HG03064 (cell line): ENCODE measurements around the gene CENPE.

Source experiments
- ATAC-seq: cut with Tn5 transposase; IDR thresholded peaks from one replicate; pipeline ENCODE4 v1.9.1; 2021; ENCODE audit warnings: low read depth; ENCODE audit not compliant: unreplicated experiment

Gene CENPE

DNA sequence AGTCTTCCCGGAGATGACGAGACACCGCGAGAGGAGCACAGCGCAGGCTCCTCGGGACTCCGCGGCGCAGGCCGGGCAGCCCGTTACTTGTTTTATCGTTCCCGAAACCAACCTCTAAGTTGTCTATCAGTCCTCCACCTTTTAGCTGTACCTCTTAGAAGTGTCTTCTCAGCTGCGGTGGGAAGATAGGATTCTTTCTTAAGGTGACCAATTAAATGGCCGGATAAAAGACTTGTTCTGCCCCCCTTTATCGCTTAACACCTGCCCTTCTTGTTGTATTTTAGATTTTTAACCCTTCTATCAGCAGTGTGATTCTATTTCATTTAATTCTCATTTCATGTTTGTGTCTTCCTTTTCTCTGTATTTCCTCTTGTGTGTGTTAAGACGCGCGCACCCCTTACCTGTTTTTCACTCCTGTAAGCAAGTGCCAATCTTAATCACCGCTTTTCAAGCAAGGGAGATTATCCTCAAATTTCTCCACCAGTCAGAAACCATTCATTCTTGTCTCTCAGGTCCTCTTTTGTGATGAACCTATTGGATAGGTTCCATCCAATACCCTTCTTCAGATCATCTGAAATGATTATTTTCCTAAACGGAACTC, 121.3 kb downstream of the CENPE start, which contains the start of gene SLC9B2:
SLC9B2 (minus strand) TSS at position 15 of the 601 bp plus-strand sequence. CDS start 9,211 bp downstream, outside the sequence.
- peak; percentile 44 for ATAC-seq

DNA sequence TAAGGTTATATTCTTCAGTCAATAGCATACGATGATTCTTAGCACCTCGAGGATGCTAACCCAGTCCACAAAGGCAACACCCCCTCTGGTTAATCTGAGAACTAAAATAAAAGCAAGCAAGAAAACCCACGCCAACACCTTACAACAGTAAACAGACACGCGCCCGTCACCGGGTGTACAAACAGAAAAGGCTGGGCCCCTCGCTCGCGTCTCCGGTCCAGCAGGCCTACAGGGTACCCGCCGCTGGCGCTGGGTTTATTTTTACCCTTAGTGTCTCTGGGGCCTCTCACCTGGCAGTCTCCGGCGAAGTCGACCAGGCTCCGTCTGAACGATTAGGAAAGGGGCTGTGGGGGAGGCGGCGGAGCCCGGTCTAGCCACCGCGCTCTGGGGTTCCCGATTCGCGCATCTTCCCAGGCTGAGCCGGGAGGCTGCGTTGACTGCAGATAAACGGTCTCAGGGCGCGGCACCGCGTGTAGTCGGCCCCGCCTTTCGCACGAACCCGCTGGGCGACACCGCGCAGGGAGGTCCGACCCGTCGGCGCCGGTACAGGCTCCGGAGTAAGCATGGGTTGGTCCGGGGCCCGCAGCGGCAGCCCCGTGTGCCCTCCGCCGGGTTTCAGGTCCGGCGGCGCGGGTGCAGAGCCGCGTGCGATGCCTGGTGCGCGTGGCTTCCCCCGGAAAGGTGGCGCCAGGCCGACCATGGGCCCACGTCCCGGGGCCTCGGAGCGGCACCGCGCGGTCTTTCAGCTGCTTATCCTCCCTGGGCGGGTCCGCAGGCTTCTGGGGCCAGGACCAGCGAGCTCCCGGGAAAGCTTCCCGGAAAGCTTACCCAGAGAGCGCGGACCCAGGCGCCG, 122.0 kb downstream of the CENPE start:
- ATAC-seq, result peak; percentile 53

DNA sequence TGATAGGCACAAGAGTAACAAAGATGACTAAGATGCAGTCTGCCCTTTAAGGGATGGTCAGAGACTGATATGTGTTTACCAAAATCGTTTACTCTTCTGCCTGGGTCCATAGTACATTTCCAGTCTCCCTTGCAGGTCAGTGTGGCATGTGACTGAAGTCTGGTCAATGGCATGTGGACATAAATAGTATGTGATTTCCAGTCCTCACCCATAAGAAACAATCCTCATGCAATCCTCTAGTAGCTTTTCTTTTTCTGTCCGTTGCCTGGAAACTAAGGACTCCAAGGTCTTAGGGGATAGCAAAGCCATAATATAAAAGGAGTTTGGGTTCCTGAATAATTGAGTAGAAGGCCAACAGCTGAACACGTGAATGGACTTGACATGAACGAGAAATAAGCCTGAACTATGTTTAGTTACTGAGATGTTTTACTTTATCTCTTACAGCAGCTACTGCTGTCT, 122.7 kb downstream of the CENPE start:
- no peak for ATAC-seq

DNA sequence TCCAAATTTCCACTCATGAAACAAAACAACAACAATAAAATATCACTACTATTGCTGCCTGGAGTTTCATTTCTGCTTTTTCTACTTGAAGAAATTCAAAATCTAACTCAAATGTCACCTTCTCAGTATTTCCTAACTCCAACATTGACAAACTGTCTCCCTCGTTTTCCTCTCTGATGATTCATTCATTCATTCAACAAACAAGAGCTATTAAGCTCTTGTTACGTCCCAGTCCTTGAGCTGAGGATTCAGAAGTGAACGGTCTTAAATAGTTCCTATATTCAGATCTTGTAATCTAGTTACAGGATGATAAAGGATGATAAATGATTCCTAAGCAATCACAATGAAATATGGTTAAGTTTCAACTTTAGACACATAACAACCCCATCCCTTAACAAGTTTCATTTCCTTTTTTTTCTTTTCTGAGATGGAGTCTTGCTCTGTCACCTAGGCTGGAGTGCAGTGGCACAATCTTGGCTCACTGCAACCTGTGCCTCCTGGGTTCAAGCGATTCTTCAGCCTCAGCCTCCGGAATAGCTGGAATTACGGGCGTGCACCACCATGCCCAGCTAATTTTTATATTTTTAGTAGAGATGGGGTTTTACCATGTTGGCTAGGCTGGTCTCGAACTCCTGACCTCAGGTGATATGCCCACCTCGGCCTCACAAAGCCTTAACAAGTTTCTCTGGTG, 123.3 kb downstream of the CENPE start:
- ATAC-seq, result no peak

GRCh38 chr4:103073792-103074438, 124.2 kb downstream of the CENPE start:
- no peak for ATAC-seq

DNA sequence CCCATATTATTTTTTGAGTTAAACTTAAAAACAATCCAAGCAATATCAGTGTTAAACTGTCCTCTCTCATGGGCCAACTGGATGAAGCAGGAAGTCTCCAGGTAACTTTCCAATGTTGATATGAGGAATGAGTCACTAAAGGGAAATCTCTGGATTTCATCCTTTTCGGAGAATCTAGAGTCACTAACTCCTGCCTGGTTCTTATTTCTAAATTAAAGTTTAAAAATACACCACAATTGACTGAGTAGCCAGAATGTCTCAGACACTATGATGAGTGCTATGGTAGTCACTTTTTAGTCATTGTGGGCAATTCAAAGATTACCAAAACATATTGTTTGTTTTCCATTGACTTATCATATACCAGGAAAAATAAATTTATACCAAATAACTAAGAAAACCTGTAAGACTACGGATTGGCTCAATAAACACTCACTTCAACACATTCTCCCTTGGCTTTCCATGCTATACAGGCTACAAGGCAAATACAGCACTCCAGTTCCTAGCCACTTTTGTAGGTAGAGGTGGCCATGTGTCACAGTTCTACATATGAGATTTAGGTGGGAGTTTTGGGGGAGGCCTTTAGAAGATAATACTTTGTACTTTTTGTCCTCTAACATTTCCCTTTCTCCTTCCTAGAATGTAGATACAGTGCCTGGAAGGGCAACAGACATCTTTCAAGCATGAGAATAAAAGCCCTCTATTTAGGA, 130.1 kb downstream of the CENPE start:
- no peak for ATAC-seq

DNA sequence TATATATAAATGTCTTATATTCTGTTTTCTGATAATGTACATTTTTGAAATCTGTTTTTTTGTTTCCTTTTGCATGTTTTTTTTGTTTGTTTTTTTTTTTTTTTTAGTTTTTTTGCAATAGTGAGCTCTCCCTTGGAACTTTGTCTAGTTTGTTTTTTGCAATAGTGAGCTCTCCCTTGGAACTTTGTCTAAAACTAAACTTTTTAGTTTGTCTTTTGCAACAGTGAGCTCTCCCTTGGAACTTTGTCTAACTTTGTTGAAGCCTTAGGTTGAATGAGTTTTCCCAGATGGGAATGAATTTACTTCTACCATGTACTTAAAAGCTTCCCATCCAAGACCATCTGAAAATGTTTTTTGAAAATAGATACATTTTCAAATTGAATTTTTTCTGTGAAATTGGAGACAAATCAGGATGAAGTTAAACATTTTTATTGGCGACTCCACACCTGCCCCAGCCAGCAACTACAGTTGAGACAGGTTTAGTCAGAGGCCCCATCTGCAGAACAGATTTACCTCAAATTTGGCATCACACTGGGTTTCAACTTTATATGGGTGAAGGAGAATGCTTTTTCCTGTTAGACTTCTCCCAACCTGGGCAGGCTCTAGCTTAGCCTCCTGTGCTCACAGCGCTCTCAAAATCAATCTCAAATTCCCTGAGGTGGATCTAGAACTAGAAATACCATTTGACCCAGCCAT, 137.5 kb downstream of the CENPE start:
- ATAC-seq, result no peak
